SU-DHL-6 (cell line): ENCODE measurements around the gene PSMB8.
A peak's percentile ranks its signal among the peaks of the same experiment; 100 is the strongest.

Experiments
- CTCF ChIP-seq: fragments of 200-600 bp; sonication (generic); IDR thresholded peaks from one replicate; pipeline ENCODE4 v1.5.1; 2017; ENCODE audit warnings: antibody characterized with exemption, mild to moderate bottlenecking, low read length, moderate library complexity; ENCODE audit not compliant: insufficient read depth, poor library complexity, severe bottlenecking
- EZH2phosphoT487 ChIP-seq: fragments of 200-600 bp; sonication (generic), shearing (Covaris generic); conservative IDR thresholded peaks from 2 replicates; pipeline ENCODE4 v1.6.1; 2018; ENCODE audit warnings: mild to moderate bottlenecking, antibody characterized with exemption, low read length, moderate library complexity, mixed read lengths

GRCh38 chr6:32852844-32853540 is 9.1 kb upstream of the PSMB8 start:
- TF ChIP-seq CTCF = no peak
- TF ChIP-seq EZH2phosphoT487 = 0 out of 2 replicates have a peak, but pooled peaks have one; percentile 85
